Tibial nerve (tissue), 4 donors: ENCODE data around the gene DOK3. TPM values are rescaled to one million over a fixed set of nuclear protein-coding genes. Genes with fewer than 3 reads are reported as not detected.

Source experiments
- DNase-seq, 2 donors: peaks; one replicate each; pipeline ENCODE4 v3.0.0-alpha.2; 2019; ENCODE audit warnings: low spot score in 2 of 2
- H3K27ac ChIP-seq, 4 donors: fragments of 200-600 bp; sonication (generic) in 3 of 4; one replicate each; pipeline ENCODE4 v1.5.1; 2017 to 2019; ENCODE audit warnings: mild to moderate bottlenecking in 1 of 4
- H3K27me3 ChIP-seq, 2 donors: fragments of 200-600 bp; sonication (generic) in 1 of 2; one replicate each; pipeline versions ENCODE4 v1.5.1 to v1.6.0; 2017 to 2019
- H3K36me3 ChIP-seq, 3 donors: fragments of 200-600 bp; sonication (generic); one replicate each; pipeline ENCODE4 v1.5.1; 2018 to 2019
- H3K4me1 ChIP-seq, 4 donors: fragments of 200-600 bp; sonication (generic) in 3 of 4; one replicate each; pipeline ENCODE4 v1.5.1; 2017 to 2019
- H3K4me3 ChIP-seq, 4 donors: fragments of 200-600 bp; sonication (generic) in 3 of 4; one replicate each; pipeline ENCODE4 v1.5.1; 2017 to 2019; ENCODE audit warnings: mild to moderate bottlenecking in 1 of 4, moderate library complexity in 1 of 4
- H3K9me3 ChIP-seq, 4 donors: fragments of 200-600 bp; sonication (generic) in 3 of 4; one replicate each; pipeline ENCODE4 v1.5.1; 2017 to 2019
- EP300 ChIP-seq, 2 donors: sonication (generic); formaldehyde crosslinking; IDR thresholded peaks; one replicate each; pipeline ENCODE4 v1.6.1; 2017; ENCODE audit warnings: antibody characterized with exemption in 2 of 2, mild to moderate bottlenecking in 1 of 2
- POLR2A ChIP-seq, 2 donors: fragments of 450-650 bp; IDR thresholded peaks; one replicate each; pipeline ENCODE4 v1.6.1; 2017; ENCODE audit warnings: antibody characterized with exemption in 2 of 2, mild to moderate bottlenecking in 2 of 2, moderate library complexity in 2 of 2
- WGBS, 2 donors: methylation state at CpG; one replicate each; pipeline ENCODE4 v1.1.5; 2018; 5-methylcytosine and 5-hydroxymethylcytosine counted together
- total RNA-seq, 4 donors: library from RNA; depleted of rRNA; stranded (reverse); fragments of >200 nt; gene quantifications; one replicate each; pipeline ENCODE4 v1.1.0, GENCODE V29; 2016
- TF ChIP-seq, protein P1 (sequence below), 5 experiments: fragments of 200-600 bp in 3 of 5; fragments of 450-650 bp in 2 of 5; sonication (generic) in 3 of 5; IDR thresholded peaks; one replicate each; pipeline ENCODE4 v1.5.1; 2016 to 2019; ENCODE audit warnings: antibody characterized with exemption in 5 of 5, mild to moderate bottlenecking in 3 of 5, moderate library complexity in 2 of 5

The DOK3 gene
- total RNA-seq, 4 donors from 2014 or later: 7.8 to 20.1 (median 11.5) TPM

DNA sequence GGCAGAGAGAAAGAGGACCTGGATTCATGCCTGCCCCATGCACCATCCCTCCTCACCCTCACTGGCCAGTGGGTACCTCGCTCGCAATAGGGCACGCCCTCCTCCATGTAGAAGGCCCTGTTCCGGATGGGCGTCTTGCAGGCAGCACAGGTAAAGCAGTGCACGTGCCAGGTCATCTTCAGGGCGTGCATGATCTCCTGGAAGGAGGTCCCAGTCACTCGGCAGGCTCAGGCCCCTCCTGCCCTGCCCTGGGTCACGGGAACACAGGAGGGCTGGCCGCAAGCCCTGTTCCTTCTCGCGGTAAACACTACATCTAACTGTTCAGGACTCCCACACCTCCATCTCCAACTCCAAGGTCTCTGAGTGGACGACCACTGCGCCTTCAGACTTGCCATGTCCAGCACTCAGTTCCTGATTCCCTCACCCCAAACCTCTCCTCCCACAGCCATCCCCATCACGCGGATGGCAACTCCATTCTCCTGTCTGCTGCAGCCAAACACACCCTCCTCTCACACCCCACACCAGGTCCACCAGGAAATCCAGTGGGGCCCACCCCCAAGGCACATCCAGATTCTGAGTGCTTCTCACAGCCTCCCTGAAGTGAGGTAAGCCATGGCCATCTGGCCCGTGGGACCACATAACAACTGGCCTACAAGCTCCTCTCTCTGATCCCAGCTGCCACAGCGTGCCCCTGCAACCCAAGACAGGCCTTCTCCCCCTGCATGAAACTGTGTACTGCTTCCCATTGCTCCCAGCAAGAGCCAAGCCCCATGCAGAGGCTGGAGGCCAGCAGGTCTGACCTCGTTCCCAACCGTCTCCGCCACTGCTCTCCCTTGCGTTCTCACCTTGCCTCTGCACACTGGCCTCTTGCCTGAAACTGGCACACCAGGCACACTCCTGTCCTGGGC is 25.4 kb downstream of the DOK3 start:
- Histone ChIP-seq H3K4me3 (no peak overlapping the region), H3K36me3 (peaks cover 0 to 77% (median 0%) of the 10 kb centered on the region in 3 donors), H3K27me3 (no peaks in the 10 kb centered on the region), H3K9me3 (no peaks in the 10 kb centered on the region), H3K27ac (peak overlapping the region in 2 of 4 donors; percentile 8 to 10), H3K4me1 (peaks cover 0 to 45% (median 5%) of the 10 kb centered on the region in 4 donors)
- 78 to 81% methylated on average over 14 to 22 of the region's 22 CpGs for WGBS, 2 donors
- TF ChIP-seq POLR2A (IDR thresholded peaks at IDR 0.05) (no peak), EP300 (IDR thresholded peaks at IDR 0.05) (no peak)
- TF ChIP-seq, protein P1, sequence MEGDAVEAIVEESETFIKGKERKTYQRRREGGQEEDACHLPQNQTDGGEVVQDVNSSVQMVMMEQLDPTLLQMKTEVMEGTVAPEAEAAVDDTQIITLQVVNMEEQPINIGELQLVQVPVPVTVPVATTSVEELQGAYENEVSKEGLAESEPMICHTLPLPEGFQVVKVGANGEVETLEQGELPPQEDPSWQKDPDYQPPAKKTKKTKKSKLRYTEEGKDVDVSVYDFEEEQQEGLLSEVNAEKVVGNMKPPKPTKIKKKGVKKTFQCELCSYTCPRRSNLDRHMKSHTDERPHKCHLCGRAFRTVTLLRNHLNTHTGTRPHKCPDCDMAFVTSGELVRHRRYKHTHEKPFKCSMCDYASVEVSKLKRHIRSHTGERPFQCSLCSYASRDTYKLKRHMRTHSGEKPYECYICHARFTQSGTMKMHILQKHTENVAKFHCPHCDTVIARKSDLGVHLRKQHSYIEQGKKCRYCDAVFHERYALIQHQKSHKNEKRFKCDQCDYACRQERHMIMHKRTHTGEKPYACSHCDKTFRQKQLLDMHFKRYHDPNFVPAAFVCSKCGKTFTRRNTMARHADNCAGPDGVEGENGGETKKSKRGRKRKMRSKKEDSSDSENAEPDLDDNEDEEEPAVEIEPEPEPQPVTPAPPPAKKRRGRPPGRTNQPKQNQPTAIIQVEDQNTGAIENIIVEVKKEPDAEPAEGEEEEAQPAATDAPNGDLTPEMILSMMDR (IDR thresholded peaks at IDR 0.05): no peak
- no peak for DNase-seq

DNA sequence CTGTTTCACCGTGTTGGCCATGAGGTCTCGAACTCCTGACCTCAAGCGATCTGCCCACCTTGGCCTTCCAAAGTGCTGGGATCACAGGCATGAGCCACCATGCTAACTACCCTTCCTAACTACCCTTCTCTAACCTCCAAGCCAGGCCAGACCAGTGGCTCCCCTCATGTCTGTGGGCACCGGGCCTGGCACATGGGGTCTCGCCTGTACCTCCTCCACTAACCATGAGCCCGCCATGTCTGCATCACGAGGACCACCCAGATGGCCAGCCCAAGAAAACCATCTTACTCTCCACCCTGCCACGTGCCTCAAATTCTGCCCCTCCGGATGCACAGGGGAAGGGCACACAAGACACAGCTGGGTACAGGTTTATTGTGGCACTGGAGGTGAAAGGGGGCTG is 26.6 kb downstream of the DOK3 start:
- 91 to 95% methylated on average over 8 of the region's 9 CpGs for WGBS, 2 donors
- peaks cover 0 to 54% (median 14%) of the 10 kb centered on the region in 4 donors for H3K4me1 ChIP-seq
- DNase-seq: no peak
- H3K36me3 ChIP-seq: peaks cover 0 to 65% (median 0%) of the 10 kb centered on the region in 3 donors
- no peak overlapping the region for H3K27ac ChIP-seq
- no peaks in the 10 kb centered on the region for H3K9me3 ChIP-seq
- H3K4me3 ChIP-seq: no peak overlapping the region
- TF ChIP-seq, protein P1 (IDR thresholded peaks at IDR 0.05): no peak
- no peak for TF ChIP-seq EP300 (IDR thresholded peaks at IDR 0.05)
- no peaks in the 10 kb centered on the region for H3K27me3 ChIP-seq

DNA sequence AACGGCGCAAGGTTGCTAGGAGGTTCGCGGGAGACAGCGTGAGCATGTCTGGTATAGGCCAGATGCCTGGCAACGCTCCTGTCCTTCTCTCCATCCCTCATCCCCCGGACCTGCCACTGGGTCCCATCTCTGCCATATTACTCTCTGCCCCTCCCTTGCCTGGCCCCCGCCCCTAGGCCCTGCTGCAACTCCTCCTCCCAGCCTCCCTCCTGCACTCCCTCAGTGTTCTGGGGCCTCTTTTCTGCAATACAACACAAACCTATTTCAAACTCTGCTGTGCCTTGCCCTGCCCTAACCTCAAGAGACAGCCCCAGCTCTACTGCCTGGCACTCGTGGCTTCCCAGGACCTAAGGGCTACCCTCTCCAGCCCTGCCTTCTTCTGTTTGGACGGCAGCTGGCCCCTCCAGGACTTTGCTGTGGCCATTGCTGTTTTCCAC is 27.2 kb downstream of the DOK3 start:
- H3K9me3 ChIP-seq: no peaks in the 10 kb centered on the region
- no peak overlapping the region for H3K27ac ChIP-seq
- 84 to 88% methylated on average over 10 of the region's 10 CpGs for WGBS, 2 donors
- DNase-seq: no peak
- peaks cover 0 to 60% (median 14%) of the 10 kb centered on the region in 4 donors for H3K4me1 ChIP-seq
- H3K36me3 ChIP-seq: peaks cover 0 to 58% (median 0%) of the 10 kb centered on the region in 3 donors
- TF ChIP-seq EP300 (IDR thresholded peaks at IDR 0.05) (no peak), POLR2A (IDR thresholded peaks at IDR 0.05) (no peak)
- TF ChIP-seq, protein P1 (IDR thresholded peaks at IDR 0.05): no peak
- H3K27me3 ChIP-seq: no peaks in the 10 kb centered on the region
- H3K4me3 ChIP-seq: no peak overlapping the region

DNA sequence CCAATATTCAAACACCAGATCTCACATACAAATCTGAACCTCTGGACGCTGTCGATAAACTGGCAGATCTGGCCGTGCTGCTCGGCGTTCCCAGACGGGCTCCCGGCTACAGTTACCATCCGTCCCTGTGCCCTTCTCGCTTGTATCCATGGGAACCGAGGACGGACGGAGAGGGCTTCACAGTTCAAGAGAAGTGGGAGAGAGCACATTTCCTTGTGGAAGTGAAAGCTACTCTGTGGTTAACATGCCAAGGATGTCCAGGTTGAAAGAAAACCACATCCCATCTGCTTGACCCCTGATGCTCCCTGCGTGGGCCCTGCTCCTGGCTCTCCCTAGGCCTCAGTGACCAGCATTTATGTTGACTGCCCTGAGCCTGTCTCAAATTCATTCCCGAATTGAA is 29.9 kb downstream of the DOK3 start:
- DNase-seq: no peak
- no peak overlapping the region for H3K4me3 ChIP-seq
- peaks cover 0 to 35% (median 0%) of the 10 kb centered on the region in 3 donors for H3K36me3 ChIP-seq
- H3K9me3 ChIP-seq: no peaks in the 10 kb centered on the region
- TF ChIP-seq POLR2A (IDR thresholded peaks at IDR 0.05) (no peak), EP300 (IDR thresholded peaks at IDR 0.05) (no peak)
- TF ChIP-seq, protein P1 (IDR thresholded peaks at IDR 0.05): no peak
- H3K27ac ChIP-seq: peak overlapping the region in 3 of 4 donors; percentile 48 to 83 (median 81)
- H3K4me1 ChIP-seq: peaks cover 0 to 72% (median 14%) of the 10 kb centered on the region in 4 donors
- H3K27me3 ChIP-seq: no peaks in the 10 kb centered on the region
- 50 to 52% methylated on average over 14 of the region's 14 CpGs for WGBS, 2 donors
